ENCODE data around the gene POP4. TPM values are rescaled to one million over a fixed set of nuclear protein-coding genes. Genes with fewer than 3 reads are reported as not detected.

POP4 gene
- total and polyA plus RNA-seq, 9 of the 15 experiments (the other 6 are each of a cell fraction or from before 2014, with no cell fraction given), result 42.1 to 128 (median 99.0) TPM

- TF ChIP-seq CEBPZ (IDR thresholded peaks at IDR 0.05; ENCODE audit: borderline replicate concordance, low read depth, low read length), result no peak
- TF ChIP-seq MBD2 (IDR thresholded peaks at IDR 0.05; ENCODE audit: borderline replicate concordance, low read depth), result no peak
- TF ChIP-seq ZNF253 (CRISPR knock-in tag; conservative IDR thresholded peaks at IDR 0.05), result no peak
- TF ChIP-seq ZFX (CRISPR knock-in tag; IDR thresholded peaks at IDR 0.05), result peak; percentile 5; the same call in 1 of the 2 replicates
- no peak for TF ChIP-seq THAP12 (CRISPR knock-in tag; IDR thresholded peaks at IDR 0.05)
- TF ChIP-seq MIER1 (IDR thresholded peaks at IDR 0.05; ENCODE audit: low read depth), result no peak
- TF ChIP-seq ZNF175 (CRISPR knock-in tag; IDR thresholded peaks at IDR 0.05; ENCODE audit: low read depth), result no peak
- no peak for TF ChIP-seq HLTF (IDR thresholded peaks at IDR 0.05)
- no peak for TF ChIP-seq KDM4B (IDR thresholded peaks at IDR 0.05; ENCODE audit: borderline replicate concordance in 2 of 2, low read depth in 1 of 2)
- TF ChIP-seq ATF6 (CRISPR knock-in tag; IDR thresholded peaks at IDR 0.05), result 0 out of 2 replicates have a peak, but pooled peaks have one; percentile 34
- TF ChIP-seq ZNF311 (CRISPR knock-in tag; IDR thresholded peaks at IDR 0.05), result no peak
- TF ChIP-seq ZKSCAN1 (IDR thresholded peaks at IDR 0.05; ENCODE audit: low read depth, low read length), result no peak
- TF ChIP-seq ZNF263 (CRISPR knock-in tag; IDR thresholded peaks at IDR 0.05; ENCODE audit: borderline replicate concordance), result peak; percentile 44; the same call in 1 of the 2 replicates
- no peak for TF ChIP-seq SP1 (CRISPR knock-in tag; IDR thresholded peaks at IDR 0.05)
- TF ChIP-seq ATF7 (IDR thresholded peaks at IDR 0.05), result no peak
- TF ChIP-seq, protein P1, sequence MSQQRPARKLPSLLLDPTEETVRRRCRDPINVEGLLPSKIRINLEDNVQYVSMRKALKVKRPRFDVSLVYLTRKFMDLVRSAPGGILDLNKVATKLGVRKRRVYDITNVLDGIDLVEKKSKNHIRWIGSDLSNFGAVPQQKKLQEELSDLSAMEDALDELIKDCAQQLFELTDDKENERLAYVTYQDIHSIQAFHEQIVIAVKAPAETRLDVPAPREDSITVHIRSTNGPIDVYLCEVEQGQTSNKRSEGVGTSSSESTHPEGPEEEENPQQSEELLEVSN (IDR thresholded peaks at IDR 0.05; ENCODE audit: borderline replicate concordance in 1 of 2, extremely low read depth in 1 of 2, insufficient read depth in 1 of 2, insufficient read length in 1 of 2, low read depth in 1 of 2, low read length in 1 of 2, poor library complexity in 1 of 2, severe bottlenecking in 1 of 2), result peak in 1 of 2 experiments; percentile 3
- TF ChIP-seq KDM5B (IDR thresholded peaks at IDR 0.05; ENCODE audit: insufficient replicate concordance, low read depth, low read length), result peak; percentile 11
- TF ChIP-seq PHTF2 (CRISPR knock-in tag; IDR thresholded peaks at IDR 0.05), result no peak
These were observed 59.9 kb downstream of the POP4 start (continued) for GRCh38 chr19:29665826-29666577.

Measured in K562 (cell line).